Measurements from ENCODE around the gene MDFIC. TPM values are rescaled to one million over a fixed set of nuclear protein-coding genes. Genes with fewer than 3 reads are reported as not detected.

MDFIC gene
- total and polyA plus RNA-seq, 4 donors: 3.2 to 6.6 (median 5.3) TPM

GRCh38 chr7:114977277-114977676 is 55.4 kb downstream of the MDFIC start:
- WGBS: 92% methylated on average over 1 of the region's 1 CpG
- TF ChIP-seq ATF3 (IDR thresholded peaks at IDR 0.05): no peak
- no peak for TF ChIP-seq FOXA2 (IDR thresholded peaks at IDR 0.05)
- TF ChIP-seq, protein P1, sequence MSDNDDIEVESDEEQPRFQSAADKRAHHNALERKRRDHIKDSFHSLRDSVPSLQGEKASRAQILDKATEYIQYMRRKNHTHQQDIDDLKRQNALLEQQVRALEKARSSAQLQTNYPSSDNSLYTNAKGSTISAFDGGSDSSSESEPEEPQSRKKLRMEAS (IDR thresholded peaks at IDR 0.05): no peak
- no peak for TF ChIP-seq EGR1 (IDR thresholded peaks at IDR 0.05; ENCODE audit: low read depth in 2 of 2)
- Histone ChIP-seq H3K4me3 (ENCODE audit: low read depth in 1 of 3, low read length in 3 of 3) (no peak overlapping the region), H3K27ac (ENCODE audit: low read depth in 1 of 2, low read length in 2 of 2) (no peak overlapping the region), H3K36me3 (ENCODE audit: control insufficient read depth in 4 of 4, insufficient read depth in 3 of 4, low read depth in 1 of 4, low read length in 3 of 4) (no peaks in the 10 kb centered on the region), H3K4me1 (ENCODE audit: control insufficient read depth in 4 of 4, insufficient read depth in 4 of 4, low read length in 3 of 4) (peaks cover 0 to 9% (median 5%) of the 10 kb centered on the region in 4 donors), H3K9ac (ENCODE audit: low read depth in 1 of 2, low read length in 2 of 2) (no peak overlapping the region), H3K27me3 (ENCODE audit: control insufficient read depth in 4 of 4, insufficient read depth in 4 of 4, low read length in 3 of 4) (no peaks in the 10 kb centered on the region), H3K9me3 (ENCODE audit: control insufficient read depth in 4 of 4, low read length in 3 of 4) (no peaks in the 10 kb centered on the region)
- DNase-seq (ENCODE audit: low spot score): no peak

GRCh38 chr7:114979388-114979787 is 57.5 kb downstream of the MDFIC start:
- peaks cover 0 to 9% (median 5%) of the 10 kb centered on the region in 4 donors for H3K4me1 ChIP-seq (ENCODE audit: control insufficient read depth in 4 of 4, insufficient read depth in 4 of 4, low read length in 3 of 4)
- 23% methylated on average over 7 of the region's 7 CpGs for WGBS
- no peaks in the 10 kb centered on the region for H3K9me3 ChIP-seq (ENCODE audit: control insufficient read depth in 4 of 4, low read length in 3 of 4)
- no peaks in the 10 kb centered on the region for H3K27me3 ChIP-seq (ENCODE audit: control insufficient read depth in 4 of 4, insufficient read depth in 4 of 4, low read length in 3 of 4)
- peak overlapping the region in 1 of 2 donors; percentile 69 for H3K9ac ChIP-seq (ENCODE audit: low read depth in 1 of 2, low read length in 2 of 2)
- DNase-seq (ENCODE audit: low spot score): no peak
- peak overlapping the region; percentile 56 to 81 for H3K27ac ChIP-seq (ENCODE audit: low read depth in 1 of 2, low read length in 2 of 2)
- H3K36me3 ChIP-seq (ENCODE audit: control insufficient read depth in 4 of 4, insufficient read depth in 3 of 4, low read depth in 1 of 4, low read length in 3 of 4): no peaks in the 10 kb centered on the region
- TF ChIP-seq JUND (IDR thresholded peaks at IDR 0.05) (peak; percentile 46 to 88), HNF4A (conservative IDR thresholded peaks at IDR 0.05) (peak; percentile 51 to 66), RAD21 (IDR thresholded peaks at IDR 0.05) (peak; percentile 52 to 53), NR2F2 (IDR thresholded peaks at IDR 0.05) (no peak), SP1 (IDR thresholded peaks at IDR 0.05) (no peak), GABPA (IDR thresholded peaks at IDR 0.05 in 1 of 2, conservative IDR thresholded peaks at IDR 0.05 in 1 of 2) (no peak), RXRA (IDR thresholded peaks at IDR 0.05) (peak in 1 of 2 donors; percentile 35), TAF1 (conservative IDR thresholded peaks at IDR 0.05) (no peak), EGR1 (IDR thresholded peaks at IDR 0.05; ENCODE audit: low read depth in 2 of 2) (no peak), FOXA1 (IDR thresholded peaks at IDR 0.05) (no peak), ZBTB33 (IDR thresholded peaks at IDR 0.05) (no peak), ATF3 (IDR thresholded peaks at IDR 0.05) (peak; percentile 68), CTCF (IDR thresholded peaks at IDR 0.05; ENCODE audit: low read depth, low read length, missing input control) (no peak), YY1 (IDR thresholded peaks at IDR 0.05) (peak; percentile 54)
- TF ChIP-seq, protein P1 (IDR thresholded peaks at IDR 0.05): no peak
- peak overlapping the region in 2 of 3 donors; percentile 37 to 56 for H3K4me3 ChIP-seq (ENCODE audit: low read depth in 1 of 3, low read length in 3 of 3)

Data from liver (tissue), 9 donors.